Activated CD8-positive, alpha-beta T cell treated with anti-CD3 and anti-CD28 coated beads for 36 hours (primary cell): Measurements from ENCODE around the gene TNNT3. TPM values are rescaled to one million over a fixed set of nuclear protein-coding genes. Genes with fewer than 3 reads are reported as not detected.

Source experiments
- ATAC-seq: fragments of 200-7000 bp; cut with Tn5 transposase; one replicate; pipeline ENCODE4 v1.10.0; 2021; ENCODE audit warnings: mild to moderate bottlenecking, moderate library complexity
- CTCF ChIA-PET: fragments of 350-600 bp; sonication (Branson Sonifier 250); formaldehyde crosslinking; loops from one replicate; lab custom pipeline; 2021; ENCODE audit warnings: antibody characterized with exemption; lab: Charles Lee
- POLR2A ChIA-PET: fragments of 350-600 bp; sonication (Branson Sonifier 250); formaldehyde crosslinking; loops from one replicate; lab custom pipeline; 2021; ENCODE audit warnings: antibody characterized with exemption; lab: Charles Lee
- DNase-seq: peaks from one replicate; pipeline ENCODE4 v3.0.0-alpha.2; 2020
- H3K27ac Mint-ChIP-seq: one replicate; pipeline ENCODE4 v1.8.0; 2021; ENCODE audit warnings: mild to moderate bottlenecking, mixed read lengths
- H3K27me3 Mint-ChIP-seq: one replicate; pipeline ENCODE4 v1.8.0; 2021; ENCODE audit warnings: mixed read lengths
- H3K36me3 Mint-ChIP-seq: one replicate; pipeline ENCODE4 v1.8.0; 2021; ENCODE audit warnings: low read depth, mixed read lengths
- H3K4me1 Mint-ChIP-seq: one replicate; pipeline ENCODE4 v1.8.0; 2021; ENCODE audit warnings: low read depth, mixed read lengths
- H3K4me3 Mint-ChIP-seq: one replicate; pipeline ENCODE4 v1.8.0; 2021; ENCODE audit warnings: mild to moderate bottlenecking, moderate library complexity, mixed read lengths
- H3K9me3 Mint-ChIP-seq: one replicate; pipeline ENCODE4 v1.8.0; 2021; ENCODE audit warnings: mixed read lengths
- intact Hi-C: fragments of 100-400 bp; cut with micrococcal nuclease; formaldehyde crosslinking; loops from one replicate; pipeline ENCODE4 v1.10.0; 2022
- total RNA-seq, 2 experiments: library from RNA; stranded (reverse); gene quantifications; one replicate each; pipeline ENCODE4 v1.2.3, GENCODE V29; 2021
- TF ChIP-seq, protein P1 (sequence below): fragments of 200-600 bp; IDR thresholded peaks from one replicate; pipeline ENCODE4 v1.8.0; 2022; ENCODE audit warnings: antibody characterized with exemption, mild to moderate bottlenecking

TNNT3 gene
- total RNA-seq, 2 experiments from 2014 or later = 4.9 to 5.4 TPM

GRCh38 chr11:1948389-1948788, 28.9 kb downstream of the TNNT3 start:
- CTCF ChIA-PET = interaction anchor here (0.6 to 3.1 kb wide), 10 partner anchors 42 to 254 kb away, joined by 3 to 15 read pairs (median 3); partner anchors contain the start of genes LSP1 and TNNI2
- Mint-ChIP-seq H3K4me1 (no peaks in the 10 kb centered on the region), H3K36me3 (no peaks in the 10 kb centered on the region), H3K4me3 (peak overlapping the region; percentile 49), H3K27ac (no peak overlapping the region), H3K27me3 (no peaks in the 10 kb centered on the region), H3K9me3 (no peaks in the 10 kb centered on the region)
- TF ChIP-seq, protein P1, sequence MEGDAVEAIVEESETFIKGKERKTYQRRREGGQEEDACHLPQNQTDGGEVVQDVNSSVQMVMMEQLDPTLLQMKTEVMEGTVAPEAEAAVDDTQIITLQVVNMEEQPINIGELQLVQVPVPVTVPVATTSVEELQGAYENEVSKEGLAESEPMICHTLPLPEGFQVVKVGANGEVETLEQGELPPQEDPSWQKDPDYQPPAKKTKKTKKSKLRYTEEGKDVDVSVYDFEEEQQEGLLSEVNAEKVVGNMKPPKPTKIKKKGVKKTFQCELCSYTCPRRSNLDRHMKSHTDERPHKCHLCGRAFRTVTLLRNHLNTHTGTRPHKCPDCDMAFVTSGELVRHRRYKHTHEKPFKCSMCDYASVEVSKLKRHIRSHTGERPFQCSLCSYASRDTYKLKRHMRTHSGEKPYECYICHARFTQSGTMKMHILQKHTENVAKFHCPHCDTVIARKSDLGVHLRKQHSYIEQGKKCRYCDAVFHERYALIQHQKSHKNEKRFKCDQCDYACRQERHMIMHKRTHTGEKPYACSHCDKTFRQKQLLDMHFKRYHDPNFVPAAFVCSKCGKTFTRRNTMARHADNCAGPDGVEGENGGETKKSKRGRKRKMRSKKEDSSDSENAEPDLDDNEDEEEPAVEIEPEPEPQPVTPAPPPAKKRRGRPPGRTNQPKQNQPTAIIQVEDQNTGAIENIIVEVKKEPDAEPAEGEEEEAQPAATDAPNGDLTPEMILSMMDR = no peak
- POLR2A ChIA-PET = interaction anchor here (0.8 to 3.2 kb wide), 5 partner anchors 40 to 102 kb away, joined by 3 to 12 read pairs (median 4); partner anchors contain the start of genes LSP1 and PRR33
- no peak for DNase-seq
- intact Hi-C loops = no loop called here
- peak; percentile 13 for ATAC-seq

DNA sequence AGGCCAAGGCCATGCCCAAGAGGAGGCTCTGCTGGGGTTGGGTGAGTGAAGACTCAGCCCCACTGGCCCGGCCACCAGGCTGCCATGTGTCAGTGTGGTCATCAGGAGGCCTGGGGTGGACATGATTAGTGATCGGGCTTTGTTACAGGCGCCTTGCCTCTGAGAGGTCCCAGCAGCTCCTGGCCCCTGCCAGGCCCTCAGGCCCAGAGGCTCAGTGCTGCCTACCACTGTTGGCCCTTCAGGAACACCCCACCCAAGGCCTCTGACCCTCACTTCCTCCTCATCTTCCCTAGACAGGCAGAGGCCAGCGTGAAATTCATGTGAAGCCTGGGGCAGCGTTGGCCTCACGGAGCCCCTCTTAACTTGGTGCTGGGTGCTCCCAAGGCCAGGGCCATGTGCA, 29.8 kb downstream of the TNNT3 start:
- Mint-ChIP-seq H3K36me3 (no peaks in the 10 kb centered on the region), H3K9me3 (no peaks in the 10 kb centered on the region), H3K27ac (no peak overlapping the region), H3K27me3 (no peaks in the 10 kb centered on the region), H3K4me1 (no peaks in the 10 kb centered on the region), H3K4me3 (no peak overlapping the region)
- TF ChIP-seq, protein P1 = no peak
- ChIA-PET POLR2A (interaction anchor here (1.2 to 2.1 kb wide), 3 partner anchors 79 to 102 kb away, joined by 3 to 9 read pairs (median 4); partner anchors contain the start of gene LSP1), CTCF (interaction anchor here (1.0 to 3.1 kb wide), 8 partner anchors 50 to 255 kb away, joined by 3 to 15 read pairs (median 4); partner anchors contain the start of gene TNNI2)
- intact Hi-C loops = no loop called here
- DNase-seq (no peak), ATAC-seq (no peak)

DNA sequence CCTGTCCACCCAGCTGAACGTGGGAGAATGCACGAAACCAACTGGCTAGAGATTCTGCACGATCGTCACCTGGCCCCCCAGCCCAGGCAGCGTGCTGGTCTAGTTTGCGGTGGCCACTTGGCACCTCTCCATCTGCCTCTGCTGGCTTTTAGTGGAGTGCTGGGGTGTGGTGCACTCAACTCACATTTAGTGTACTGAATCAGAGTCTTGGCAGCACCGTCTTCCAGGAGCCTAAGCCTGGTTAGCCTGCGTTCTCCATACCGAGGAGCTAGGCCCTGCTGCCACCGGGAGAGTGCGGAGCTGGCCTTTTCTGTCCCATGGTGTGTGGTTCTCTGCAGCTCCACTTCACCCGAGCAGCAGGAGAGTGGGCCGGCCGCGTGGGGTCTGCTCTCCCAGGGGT, 30.4 kb downstream of the TNNT3 start:
- ChIA-PET CTCF (interaction anchor here (1.0 to 3.1 kb wide), 5 partner anchors 52 to 201 kb away, joined by 3 to 11 read pairs (median 4); no protein-coding TSS in a partner anchor), POLR2A (interaction anchor here (1.2 kb wide), 1 partner anchor 80 kb away, joined by 3 read pairs; no protein-coding TSS in a partner anchor)
- TF ChIP-seq, protein P1 = no peak
- Mint-ChIP-seq H3K9me3 (no peaks in the 10 kb centered on the region), H3K36me3 (no peaks in the 10 kb centered on the region), H3K27me3 (no peaks in the 10 kb centered on the region), H3K4me3 (no peak overlapping the region), H3K27ac (no peak overlapping the region), H3K4me1 (no peaks in the 10 kb centered on the region)
- intact Hi-C loops = no loop called here
- ATAC-seq (no peak), DNase-seq (no peak)

DNA sequence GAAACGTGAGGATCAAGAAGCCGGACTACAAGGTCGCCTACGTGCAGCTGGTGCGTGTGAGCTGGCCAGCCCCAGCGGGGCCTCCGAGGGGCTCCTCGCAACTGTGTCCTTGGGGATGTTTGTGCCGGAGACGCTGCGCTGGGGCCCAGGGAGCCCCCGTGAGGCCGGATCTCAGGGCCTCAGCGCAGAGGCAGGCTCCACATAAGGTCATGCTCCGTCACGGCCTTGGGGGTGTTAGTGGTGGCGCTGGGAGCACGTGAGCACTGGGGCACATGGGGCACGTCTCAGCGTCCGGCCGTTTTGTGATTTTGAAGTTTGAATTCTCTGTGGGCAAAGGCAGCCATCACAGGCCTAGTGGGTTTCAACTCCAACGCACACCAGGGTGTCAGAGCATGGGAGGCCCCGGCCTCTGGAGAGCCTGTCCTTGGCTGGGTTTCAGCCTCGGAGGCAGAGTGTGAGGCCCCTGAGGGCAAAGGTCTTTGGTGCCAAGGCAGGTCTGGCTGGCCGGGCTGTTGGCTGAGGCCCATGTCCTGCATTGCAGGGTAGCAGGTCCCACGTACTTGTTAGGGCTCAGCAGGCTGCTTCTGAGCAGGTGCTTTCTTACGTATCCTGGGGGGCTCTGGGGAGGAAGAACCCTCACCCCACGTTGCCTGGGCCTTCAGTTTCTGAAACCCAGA, 33.4 kb downstream of the TNNT3 start:
- TF ChIP-seq, protein P1 = no peak
- Mint-ChIP-seq H3K9me3 (no peaks in the 10 kb centered on the region), H3K27me3 (no peaks in the 10 kb centered on the region), H3K27ac (no peak overlapping the region), H3K4me3 (no peak overlapping the region), H3K4me1 (no peaks in the 10 kb centered on the region), H3K36me3 (no peaks in the 10 kb centered on the region)
- ATAC-seq = no peak
- DNase-seq = no peak
- intact Hi-C loops = no loop called here
- CTCF ChIA-PET = interaction anchor here (1.8 kb wide), 1 partner anchor 49 kb away, joined by 5 read pairs; no protein-coding TSS in a partner anchor
- POLR2A ChIA-PET = no interaction called here
